GM19328 (cell line): ENCODE results near the gene GAS7.

Source experiments
- ATAC-seq: cut with Tn5 transposase; IDR thresholded peaks from one replicate; pipeline ENCODE4 v1.9.1; 2021; ENCODE audit warnings: mild to moderate bottlenecking, moderate library complexity; ENCODE audit not compliant: unreplicated experiment

The GAS7 gene

DNA sequence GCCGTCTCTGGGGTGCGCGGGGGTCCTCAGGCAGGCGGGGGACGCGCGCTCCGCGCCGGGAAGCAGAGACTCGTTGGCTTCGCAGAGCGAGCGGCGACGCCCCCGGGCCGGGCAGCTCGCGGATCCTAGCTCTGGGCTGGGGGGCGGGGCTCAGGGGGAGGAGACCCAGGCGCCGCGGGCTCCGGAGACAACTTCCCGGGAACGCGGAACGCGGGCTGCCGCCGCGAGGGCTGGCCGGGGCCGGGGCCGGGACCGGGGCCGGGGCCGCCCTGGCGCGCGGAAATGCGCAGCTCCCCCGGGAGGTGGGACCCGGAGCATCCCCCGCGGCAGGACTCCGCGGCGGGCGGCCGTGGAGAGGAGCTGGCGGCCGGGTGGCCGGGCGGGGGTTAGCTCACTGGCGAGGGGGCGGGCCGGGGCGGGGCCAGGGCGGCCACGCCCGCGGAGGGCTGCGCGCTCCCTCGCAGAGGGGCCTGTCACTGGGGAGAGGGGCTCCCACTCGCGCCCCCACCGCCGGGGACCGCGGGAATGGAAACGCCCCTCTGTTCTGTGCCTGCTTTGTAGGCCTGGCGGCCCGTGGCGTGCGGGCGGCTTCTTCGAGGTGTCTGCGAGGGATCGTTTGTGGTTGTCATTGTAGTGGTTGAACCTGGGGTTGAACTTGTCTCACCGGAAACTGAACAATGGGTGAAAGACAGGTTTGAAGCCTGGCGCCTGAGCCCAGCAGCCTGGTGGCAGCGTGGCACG, at the start of gene GAS7:
Gene GAS7 (minus strand): TSS at position 98 of the 741 bp plus-strand sequence.
- ATAC-seq, result no peak

DNA sequence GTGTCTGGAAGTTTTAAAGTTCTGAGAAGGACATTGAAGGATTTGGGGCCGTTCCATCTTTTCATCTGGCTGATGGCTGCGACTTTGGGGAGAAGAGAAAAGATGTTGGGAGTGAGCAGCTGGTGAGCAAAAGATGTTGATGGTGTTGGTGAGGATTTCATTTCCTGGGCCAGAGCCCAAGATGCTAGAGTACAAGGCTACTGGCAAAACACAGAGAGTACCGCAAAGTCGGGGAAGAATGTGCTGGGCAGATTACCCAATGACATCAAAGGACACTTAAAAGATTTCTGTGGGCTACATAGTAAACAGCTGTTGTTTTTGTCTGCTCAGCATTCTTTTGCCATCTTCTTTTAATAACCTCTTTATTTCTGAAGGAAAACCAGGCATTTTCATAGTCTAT, 49.4 kb upstream of the GAS7 start:
- no peak for ATAC-seq

DNA sequence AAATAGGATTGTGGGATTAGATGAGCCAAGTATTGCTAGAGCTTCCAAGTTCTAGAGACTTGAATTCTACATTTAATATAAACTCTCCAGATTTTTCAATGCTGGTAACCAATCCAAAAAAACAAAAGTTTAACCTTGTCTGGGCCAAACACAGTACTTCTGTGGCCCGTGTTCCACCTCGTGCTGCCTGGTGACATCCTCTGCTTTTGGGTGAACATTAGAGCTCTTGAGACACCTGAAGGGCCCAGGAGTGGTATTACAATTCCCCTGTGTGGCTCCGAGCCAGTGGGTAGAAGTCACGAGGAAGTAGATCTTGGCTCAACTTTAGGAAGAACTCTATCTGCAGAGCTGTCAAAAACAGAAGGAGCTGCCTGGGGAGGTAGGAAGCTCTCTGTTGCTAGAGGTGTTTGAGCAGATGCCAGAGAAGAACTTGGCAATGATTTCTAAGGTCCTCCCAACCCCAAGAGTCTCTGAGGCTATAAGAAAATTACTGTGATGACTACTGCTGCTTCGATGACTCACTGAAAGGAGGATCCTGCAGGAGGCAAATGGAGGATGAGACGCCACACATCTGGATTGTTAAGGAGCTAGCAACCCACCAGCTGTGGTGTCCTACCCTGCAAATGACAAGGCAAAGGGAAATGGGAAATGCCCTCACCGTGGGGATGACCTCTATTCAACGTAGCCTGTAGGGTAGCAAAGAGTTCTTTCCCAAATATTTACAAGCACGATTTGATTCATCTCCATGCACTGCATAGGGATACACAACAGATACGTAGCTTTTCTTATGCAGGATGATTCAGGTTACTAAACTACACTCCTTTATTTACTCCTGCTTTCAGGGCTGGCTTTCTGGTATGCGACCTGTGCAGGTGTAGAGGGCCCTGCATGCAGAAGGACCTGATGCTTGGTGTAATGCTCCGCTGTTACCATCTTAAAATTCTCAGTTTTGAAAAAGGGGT, 45.8 kb upstream of the GAS7 start:
- ATAC-seq, result no peak

DNA sequence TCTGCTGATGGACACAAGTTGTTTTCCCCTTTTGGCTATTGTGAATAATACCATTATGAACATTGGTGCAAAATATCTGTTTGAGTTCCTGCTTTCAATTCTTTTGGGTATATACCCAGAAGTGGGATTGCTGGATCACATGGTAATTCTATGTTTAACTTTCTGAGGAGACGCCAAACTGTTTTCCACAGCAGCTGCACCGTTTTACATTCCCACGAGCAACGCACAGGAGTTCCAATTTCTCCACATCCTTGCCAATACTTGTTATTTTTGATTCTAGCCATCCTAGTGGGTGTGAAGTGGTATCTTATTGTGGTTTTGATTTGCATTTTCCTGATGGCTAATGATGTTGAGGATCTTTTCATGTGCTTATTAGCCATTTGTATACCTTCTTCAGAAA, 43.4 kb upstream of the GAS7 start:
- no peak for ATAC-seq

DNA sequence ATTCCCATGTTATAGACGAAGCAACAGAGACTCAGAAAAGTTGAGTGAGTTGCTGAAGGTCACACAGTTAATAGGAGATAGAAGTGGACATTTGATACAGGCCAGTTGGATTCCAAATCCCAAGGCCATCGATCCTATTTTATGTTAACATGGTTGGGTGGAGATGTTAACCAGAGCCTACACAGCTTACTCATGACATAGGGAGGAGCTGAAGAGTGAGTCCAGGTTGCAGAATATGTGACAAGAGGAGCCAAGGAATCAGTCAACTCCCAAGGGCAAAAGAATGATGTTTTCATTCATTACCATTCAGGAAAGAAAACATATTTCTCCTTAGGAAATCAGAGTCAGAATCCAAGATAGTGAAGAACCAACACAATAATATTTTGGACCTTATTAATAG, 40.3 kb upstream of the GAS7 start:
- ATAC-seq, result no peak

DNA sequence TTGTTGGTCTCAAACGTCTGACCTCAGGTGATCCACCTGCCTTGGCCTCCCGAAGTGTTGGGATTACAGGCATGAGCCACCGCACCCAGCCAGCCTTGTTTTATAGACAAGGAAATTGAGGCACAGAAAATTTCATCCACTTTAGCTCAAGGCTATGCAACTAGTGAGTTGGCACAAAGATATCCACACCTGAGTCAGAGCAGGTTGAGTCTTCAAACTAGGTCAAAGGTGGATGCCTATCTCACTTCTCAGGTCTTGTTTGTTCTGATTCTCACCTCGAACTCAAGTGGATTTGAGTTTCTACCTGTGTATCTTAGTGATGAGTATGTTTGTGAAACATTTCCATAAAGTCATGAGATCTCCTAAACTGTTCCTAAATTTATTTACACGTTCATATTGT, 35.6 kb upstream of the GAS7 start:
- no peak for ATAC-seq

DNA sequence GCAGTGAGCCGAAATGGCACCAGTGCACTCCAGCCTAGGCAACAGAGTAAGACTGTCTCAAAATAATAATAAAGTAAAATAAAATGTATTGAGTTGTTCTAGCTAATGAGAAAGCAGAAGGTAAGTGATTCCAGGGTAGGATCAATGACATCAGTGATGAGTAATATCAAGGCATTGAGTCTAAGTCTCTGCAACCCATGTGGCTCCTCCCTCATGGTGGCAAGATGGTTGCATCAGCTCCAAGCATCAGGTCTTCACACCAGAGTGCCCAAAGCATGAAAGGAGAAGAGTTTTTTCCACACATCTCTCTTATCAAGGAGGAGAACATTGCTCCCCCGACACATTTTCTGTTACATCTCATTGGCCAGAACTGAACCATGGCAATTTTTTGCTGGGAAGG, 34.8 kb upstream of the GAS7 start:
- ATAC-seq, result no peak

DNA sequence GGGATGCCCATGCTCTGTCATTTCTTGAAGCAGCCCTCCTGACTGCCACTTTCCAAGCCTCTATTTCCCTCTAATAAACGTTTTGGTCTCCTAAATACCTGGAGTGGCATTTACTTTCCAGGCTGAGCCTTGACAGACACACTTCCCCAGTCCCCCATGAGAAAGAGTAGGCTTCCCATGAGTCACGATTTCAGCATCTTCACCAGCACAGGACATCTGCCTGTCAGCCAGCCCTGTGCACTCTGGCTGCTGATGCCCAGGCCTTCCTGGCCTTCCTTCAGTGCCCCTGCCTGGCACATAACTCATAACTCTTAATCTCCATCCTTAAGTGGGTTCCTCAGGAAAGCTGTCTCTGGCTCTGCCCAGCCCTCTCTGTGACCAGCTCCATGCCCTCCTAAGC, 30.8 kb upstream of the GAS7 start:
- no peak for ATAC-seq

DNA sequence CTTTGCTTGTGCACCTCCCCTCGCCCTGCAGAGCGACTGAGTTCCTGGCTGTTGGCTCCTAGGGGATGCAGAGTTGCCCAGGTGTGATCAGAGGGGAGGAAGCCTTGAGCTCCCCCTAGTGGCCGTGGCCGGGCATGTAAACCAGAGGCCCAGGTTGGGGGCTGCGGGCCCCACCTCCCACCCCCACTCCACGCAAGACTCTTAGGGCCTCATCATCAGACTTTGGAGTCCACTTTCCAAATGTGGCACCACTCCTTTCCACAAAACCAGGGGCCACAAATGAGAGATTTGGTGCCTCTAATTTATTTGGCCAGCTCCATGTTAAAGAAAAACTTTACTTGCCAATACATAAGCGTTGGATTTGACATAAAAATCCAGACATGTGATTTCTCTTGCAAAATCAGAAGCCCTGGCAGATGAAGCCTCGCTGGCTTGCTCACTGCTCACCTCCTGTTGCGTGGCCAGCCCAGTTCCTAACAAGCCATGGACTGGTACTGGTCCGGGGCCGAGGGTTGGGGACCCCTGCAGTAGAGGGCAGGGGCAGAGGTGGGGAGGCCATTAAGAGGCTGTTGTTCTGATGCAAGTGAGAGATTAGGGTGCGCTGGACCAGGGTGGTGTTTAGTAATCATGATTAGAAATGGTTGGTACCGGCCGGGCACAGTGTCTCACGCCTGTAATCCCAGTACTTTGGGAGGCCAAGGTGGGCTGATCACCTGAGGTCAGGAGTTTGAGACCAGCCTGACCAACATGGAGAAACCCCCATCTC, 28.7 kb upstream of the GAS7 start:
- ATAC-seq, result no peak

DNA sequence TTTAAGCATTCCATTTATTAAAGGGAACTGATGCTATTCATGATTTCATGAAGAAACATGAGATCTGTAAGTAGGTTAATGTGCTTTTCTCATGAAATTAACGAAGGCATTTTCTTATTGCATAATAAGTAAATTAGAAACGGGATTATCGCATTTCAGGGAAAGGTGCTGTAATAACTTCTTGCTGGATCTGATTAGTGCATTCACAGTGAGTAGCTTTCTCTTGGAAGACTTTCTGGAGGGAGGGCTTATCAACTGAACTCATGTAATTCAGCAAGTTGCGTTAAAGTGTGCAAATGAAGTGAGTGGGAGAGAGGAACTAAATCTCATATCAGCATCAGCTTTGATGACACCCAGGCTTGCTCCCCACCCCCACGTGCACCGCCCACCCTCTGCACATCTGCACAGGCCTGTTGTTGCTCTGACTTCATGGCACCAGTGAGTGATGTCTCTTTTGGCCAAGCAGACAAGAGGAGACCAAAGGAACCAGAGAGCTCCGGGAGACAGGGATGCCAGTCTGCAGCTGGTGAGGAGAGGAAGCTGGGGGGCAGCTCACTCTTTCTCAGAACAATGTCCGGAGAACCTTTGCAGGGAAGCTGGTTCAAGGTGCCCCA, 26.3 kb upstream of the GAS7 start:
- ATAC-seq, result no peak

DNA sequence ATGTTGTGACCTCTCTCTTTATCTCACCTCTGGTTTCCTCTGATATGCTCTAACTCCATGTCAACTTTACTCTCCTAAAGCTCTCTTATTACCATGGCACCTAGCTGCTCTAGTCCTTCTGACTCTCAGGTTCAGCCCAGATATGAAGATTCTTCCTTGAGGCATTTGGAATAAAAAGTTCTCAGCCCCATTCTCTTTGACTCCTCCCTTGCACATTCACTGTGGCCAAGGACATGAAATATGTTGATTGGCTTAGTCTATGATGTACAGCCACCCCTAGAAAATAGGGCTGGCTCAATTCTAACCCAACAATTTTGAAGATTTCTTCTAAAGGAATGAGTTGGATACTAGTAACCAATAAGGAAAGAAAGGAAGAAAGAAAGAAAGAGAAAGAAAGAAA, 20.8 kb upstream of the GAS7 start:
- no peak for ATAC-seq

DNA sequence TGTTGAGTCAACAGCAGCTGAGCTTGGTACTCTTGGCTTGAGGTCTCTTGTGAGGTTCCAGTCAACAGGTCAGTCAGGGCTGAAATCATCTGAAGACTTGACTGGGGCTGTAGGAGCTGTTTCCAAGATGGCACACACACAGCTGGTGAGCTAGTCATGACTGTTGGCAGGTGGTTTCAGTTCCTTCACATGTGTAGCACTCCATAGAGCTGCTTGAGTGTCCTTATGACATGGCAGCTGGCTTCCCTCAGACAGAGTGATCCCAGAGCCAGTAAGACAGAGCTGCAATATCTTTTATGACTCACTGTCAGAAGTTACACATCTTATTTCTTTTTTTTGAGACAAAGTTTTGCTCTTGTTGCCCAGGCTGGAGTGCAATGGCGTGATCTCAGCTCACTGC, 19.5 kb upstream of the GAS7 start:
- ATAC-seq, result no peak

DNA sequence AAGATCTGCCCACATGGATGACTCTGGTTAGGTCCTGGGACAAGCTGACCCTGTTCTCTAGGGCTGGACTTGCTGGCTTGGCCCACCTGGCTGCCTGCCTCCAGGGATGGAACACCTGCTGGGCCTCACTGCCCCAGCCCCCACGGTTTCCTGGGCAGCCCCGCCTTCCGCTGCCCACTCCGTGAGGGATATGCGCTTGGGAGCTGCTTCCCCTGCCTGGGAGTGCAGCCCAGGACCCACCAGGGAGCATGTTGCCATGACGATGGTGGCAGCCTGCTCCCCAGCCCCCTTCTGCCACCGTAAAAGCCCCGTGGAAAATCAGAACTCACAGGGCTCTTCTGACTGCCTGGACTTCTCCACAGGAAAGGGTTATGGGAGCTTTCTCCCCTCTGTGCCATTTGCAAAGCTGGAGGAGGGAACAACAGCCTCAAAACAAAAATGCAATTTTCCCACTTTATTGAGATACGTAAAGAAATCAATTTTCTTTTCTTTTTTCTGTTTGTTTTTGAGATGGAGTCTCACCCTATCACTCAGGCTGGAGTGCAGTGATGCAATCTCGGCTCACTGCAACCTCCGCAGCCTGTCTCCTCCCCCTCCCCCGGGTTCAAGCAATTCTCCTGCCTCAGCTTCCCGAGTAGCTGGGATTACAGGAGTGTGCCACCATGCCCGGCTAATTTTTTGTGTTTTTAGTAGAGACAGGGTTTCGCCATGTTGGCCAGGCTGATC, 18.0 kb upstream of the GAS7 start:
- no peak for ATAC-seq

DNA sequence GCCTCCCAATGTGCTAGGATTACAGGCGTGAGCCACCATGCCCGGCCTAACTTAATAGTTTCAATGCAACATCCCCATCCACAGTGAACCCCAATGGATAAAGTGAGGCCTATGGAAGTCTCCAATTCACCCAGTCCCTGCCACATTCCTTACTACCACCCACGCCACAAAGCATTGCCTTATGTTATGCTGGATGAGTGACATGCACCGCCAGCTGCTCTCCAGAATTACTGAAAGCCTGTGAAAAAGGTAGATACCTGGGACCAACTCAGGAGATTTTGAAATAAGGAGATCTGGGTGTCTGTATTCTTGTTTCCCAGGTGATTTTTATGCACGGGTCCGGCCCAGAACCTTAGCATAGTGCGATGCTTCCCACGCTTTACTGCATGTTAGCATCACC, 16.9 kb upstream of the GAS7 start:
- no peak for ATAC-seq

DNA sequence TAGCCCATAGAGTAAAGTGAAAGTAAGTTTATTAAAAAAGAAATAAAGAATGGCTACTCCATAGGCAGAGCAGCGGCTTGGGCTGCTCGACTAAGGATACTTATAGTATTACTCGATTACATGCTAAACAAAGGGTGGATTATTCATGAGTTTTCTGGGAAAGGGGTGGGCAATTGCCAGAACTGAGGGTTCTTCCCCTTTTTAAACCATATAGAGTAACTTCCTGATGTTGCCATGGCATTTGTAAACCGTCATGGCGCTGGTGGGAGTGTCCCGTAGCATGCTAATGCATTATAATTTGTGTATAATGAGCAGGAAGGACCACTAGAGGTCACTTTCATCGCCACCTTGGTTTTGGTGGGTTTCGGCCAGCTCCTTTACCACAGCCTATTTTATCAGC, 13.3 kb upstream of the GAS7 start:
- no peak for ATAC-seq

DNA sequence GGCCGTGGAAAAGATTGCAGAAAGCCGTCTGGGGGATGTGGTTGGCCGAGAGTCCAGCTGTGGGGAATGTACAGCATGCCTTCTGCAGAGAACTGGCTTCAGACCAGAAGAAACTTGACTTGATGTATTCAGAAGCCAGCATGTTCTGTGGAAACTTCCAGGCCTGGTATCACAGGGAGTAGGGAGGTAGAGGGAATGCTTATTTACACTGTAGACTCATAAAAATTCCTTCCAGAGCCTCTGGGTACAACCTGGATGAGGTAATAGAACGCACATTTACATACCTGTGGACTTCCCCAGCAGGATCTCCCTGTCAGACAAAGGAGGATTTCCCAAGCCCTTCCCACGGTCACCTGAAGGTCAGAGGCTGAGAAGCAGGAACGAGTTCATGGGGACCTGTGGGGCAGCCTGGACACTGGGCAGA, 11.8 kb upstream of the GAS7 start:
- ATAC-seq, result no peak

DNA sequence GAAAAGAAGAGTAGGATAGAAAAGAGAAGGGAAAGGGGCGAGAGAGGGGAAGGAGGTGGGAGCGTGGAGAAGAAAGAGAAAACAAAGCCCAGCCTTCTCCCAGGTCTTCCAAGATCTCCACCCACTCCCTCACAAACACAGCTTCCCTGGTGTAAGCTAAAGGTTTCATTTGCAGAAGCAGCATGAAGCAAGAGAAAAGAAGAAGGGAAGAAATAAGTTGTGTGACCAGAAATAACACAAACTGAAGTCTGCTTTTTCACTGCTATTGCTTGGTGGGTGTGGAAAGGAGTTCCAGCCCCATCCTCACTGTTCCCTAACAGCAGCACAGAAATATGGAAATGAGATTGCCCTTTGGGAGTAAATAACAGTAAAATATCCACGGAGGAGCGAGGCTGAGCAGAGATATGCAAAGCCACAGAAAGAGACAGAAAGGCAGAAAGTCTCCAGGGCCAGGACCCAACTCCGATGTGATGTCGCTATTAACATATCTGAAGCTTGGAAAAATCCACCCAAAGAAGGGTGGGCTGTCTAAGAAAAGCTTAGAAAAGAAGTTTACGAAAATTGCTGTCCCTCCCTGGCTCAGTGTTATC, 10.3 kb upstream of the GAS7 start:
- ATAC-seq, result no peak

DNA sequence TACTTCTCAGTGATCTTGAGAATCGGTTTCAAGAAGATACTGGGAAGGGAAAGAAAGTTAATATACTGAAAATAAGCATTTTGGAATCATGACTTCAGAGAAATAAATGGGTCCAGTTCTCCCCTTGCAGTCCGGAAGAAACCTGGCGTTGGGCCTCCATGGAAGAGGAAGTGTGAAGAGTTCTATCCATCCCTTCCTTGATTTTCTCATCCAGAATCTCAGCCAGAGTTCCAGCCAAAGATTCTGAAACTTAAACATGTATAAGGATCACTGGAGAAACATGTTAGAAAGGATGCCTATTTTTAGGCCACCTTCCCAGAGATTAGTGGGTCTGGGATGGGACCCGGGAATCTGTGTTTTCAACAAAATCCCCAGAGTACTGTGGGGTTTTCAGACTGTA, 8.7 kb upstream of the GAS7 start:
- ATAC-seq, result no peak

DNA sequence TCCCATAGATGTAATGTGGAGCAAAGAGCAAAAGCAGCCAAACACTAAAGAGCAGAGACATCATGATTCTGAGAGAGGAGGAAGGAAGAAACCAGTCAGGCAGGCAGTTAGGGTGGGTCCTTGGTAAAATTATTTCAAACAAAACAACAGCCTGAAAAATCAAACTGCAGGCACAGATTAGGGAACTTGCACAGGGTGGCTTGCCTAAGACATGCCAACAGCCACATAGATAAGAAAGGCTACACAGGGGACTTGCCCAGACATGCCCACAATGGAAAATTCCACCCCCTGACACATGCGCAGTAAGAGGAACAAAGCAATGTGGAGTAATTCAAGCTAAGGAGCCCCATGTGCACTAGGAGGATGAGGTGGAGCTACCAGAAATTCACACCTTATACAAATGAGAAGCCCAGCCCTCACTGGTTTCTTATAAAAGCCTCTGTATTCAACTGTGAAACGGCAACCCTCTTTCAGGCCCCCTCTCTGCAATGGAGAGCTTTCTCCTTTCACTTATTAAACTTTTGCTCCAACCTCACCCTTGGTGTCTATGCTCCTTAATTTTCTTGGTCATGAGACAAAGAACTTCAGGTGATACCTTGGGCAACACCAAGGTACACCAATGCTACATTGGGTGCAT, 7.3 kb upstream of the GAS7 start:
- ATAC-seq, result no peak

DNA sequence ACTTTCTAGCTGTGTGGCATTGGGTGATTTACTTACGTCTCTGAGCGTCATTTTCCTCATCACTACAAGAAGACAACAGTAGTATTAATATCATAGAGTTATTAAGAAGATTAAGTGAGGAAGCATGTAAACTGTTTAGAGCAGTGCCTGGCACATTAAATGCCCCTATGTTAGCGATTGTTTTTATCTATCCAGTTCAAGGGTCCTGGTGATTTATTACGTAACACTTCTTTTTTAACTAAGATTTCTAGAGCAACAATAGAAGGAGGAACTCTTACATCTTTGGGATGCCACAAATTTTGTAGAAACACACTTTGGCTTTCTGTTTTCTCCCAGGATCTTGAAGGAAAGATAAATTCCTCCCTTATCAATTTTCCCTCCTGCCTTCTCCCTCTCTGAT, 3.3 kb upstream of the GAS7 start:
- no peak for ATAC-seq
